ENCODE data around the gene ZFP92. TPM values are rescaled to one million over a fixed set of nuclear protein-coding genes. Genes with fewer than 3 reads are reported as not detected.

The ZFP92 gene
- total RNA-seq, 4 donors from 2014 or later = 0.26 to 2.4 (median 0.88) TPM

DNA sequence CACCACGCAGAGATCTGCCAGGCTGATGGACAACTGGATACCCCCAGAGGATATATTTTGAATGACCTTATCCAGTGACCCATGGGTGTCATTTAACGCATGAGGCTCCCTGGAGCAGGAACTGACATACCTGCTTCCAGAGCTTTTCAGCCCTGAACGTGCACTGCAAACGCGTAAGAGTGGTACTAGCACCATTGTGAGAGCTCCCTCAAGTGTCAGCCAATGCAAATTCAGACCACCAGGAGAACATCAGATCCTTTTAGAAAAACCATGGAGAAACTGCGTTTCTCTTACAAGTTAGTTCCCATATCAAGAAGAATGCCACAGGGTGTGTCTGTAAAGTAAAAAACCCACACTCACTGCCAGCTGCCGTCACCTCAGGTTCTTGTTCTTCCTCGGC is 27.3 kb downstream of the ZFP92 start:
- intact Hi-C loops (cut with DNase I; ENCODE audit: low total_unique reads) = no loop called here

DNA sequence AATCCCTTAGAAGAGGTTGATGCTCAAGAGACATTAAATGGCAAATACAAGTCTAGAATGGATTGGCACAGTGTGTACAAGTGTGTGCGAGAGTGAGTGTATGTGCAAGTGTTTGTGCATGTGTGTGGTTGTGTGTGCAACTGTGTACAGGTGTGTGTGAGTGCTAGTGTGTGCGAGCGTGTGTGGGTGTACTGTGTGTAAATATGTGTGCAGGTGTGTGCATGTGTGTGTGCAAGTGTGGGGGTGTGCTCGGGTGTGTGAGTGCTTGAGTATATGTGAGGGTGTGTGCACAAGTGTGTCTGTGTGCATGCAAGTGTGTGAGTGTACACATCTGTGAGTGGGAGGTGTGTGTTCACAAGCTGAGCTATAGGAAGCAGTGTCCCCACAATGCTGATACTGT is 28.7 kb downstream of the ZFP92 start:
- Histone ChIP-seq H3K9me3 (no peaks in the 10 kb centered on the region), H3K27ac (no peak overlapping the region), H3K27me3 (peaks cover 0 to 3% of the 10 kb centered on the region in 2 donors), H3K4me1 (no peaks in the 10 kb centered on the region), H3K36me3 (no peaks in the 10 kb centered on the region), H3K4me3 (no peak overlapping the region)
- DNase-seq = no peak
- intact Hi-C loops (cut with DNase I; ENCODE audit: low total_unique reads) = no loop called here
- no peak for TF ChIP-seq POLR2A (IDR thresholded peaks at IDR 0.05)
- TF ChIP-seq, protein P1, sequence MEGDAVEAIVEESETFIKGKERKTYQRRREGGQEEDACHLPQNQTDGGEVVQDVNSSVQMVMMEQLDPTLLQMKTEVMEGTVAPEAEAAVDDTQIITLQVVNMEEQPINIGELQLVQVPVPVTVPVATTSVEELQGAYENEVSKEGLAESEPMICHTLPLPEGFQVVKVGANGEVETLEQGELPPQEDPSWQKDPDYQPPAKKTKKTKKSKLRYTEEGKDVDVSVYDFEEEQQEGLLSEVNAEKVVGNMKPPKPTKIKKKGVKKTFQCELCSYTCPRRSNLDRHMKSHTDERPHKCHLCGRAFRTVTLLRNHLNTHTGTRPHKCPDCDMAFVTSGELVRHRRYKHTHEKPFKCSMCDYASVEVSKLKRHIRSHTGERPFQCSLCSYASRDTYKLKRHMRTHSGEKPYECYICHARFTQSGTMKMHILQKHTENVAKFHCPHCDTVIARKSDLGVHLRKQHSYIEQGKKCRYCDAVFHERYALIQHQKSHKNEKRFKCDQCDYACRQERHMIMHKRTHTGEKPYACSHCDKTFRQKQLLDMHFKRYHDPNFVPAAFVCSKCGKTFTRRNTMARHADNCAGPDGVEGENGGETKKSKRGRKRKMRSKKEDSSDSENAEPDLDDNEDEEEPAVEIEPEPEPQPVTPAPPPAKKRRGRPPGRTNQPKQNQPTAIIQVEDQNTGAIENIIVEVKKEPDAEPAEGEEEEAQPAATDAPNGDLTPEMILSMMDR (IDR thresholded peaks at IDR 0.05) = no peak

More for the DNA sequence above, 27.3 kb downstream of the ZFP92 start:
- Histone ChIP-seq H3K27ac (no peak overlapping the region), H3K9me3 (no peaks in the 10 kb centered on the region), H3K36me3 (no peaks in the 10 kb centered on the region), H3K4me1 (no peaks in the 10 kb centered on the region), H3K27me3 (peaks cover 0 to 3% of the 10 kb centered on the region in 2 donors), H3K4me3 (no peak overlapping the region)
- no peak for DNase-seq
- no peak for TF ChIP-seq POLR2A (IDR thresholded peaks at IDR 0.05)
- TF ChIP-seq, protein P1 (IDR thresholded peaks at IDR 0.05) = no peak

DNA sequence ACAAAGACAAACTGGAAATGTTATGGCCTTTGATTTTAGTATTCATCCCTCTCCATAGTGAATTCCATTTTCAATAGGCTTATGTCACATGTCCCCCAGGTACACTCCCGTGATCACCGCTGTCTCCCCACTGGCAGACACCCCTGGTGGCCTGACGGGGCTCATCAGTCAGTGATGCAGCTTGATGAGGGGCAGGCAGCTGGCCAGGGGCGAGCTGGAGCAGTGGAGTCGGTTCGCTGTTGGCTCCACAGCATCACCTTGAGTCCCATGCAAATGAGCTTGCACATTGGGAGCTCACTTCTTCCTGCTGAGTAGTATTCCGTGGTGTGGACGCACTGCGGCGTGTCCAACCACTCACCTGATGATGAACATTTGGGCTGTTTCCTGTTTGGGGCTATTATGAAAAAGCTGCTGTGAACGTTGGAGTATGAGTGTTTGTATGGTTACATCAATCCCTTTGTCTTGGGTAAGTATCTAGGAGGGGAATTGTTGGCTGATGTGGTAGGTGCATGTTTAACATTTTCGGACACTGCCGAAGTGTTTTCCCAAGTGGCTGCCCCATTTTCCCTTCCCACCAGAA is 29.4 kb downstream of the ZFP92 start:
- Histone ChIP-seq H3K27ac (no peak overlapping the region), H3K4me3 (no peak overlapping the region), H3K36me3 (no peaks in the 10 kb centered on the region), H3K27me3 (peaks cover 0 to 3% of the 10 kb centered on the region in 2 donors), H3K9me3 (no peaks in the 10 kb centered on the region), H3K4me1 (no peaks in the 10 kb centered on the region)
- DNase-seq = no peak
- intact Hi-C loops (cut with DNase I; ENCODE audit: low total_unique reads) = no loop called here
- TF ChIP-seq, protein P1 (IDR thresholded peaks at IDR 0.05) = no peak
- no peak for TF ChIP-seq POLR2A (IDR thresholded peaks at IDR 0.05)

DNA sequence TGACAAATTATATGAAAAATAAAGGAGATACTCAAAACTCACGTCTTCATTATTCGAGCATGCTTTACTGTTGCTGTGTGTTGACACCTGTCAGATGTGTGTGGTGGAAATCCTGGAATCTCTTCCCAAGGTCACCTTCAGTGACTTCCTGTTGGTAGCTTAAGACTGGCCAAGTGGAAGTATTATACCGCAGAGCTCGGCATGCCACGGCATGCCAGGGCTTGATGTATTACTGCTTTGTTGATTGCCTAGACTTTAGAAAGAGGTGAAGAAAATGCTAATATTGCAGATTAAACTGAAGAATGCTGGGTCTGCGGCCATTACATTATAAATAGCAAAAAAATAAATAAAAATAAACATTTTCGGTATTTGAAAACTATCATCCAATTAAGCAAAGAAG is 30.0 kb downstream of the ZFP92 start:
- intact Hi-C loops (cut with DNase I; ENCODE audit: low total_unique reads) = no loop called here
- no peak overlapping the region for H3K4me3 ChIP-seq
- no peaks in the 10 kb centered on the region for H3K9me3 ChIP-seq
- H3K27me3 ChIP-seq = peaks cover 0 to 3% of the 10 kb centered on the region in 2 donors
- H3K36me3 ChIP-seq = no peaks in the 10 kb centered on the region
- TF ChIP-seq POLR2A (IDR thresholded peaks at IDR 0.05) = no peak
- TF ChIP-seq, protein P1 (IDR thresholded peaks at IDR 0.05) = no peak
- H3K27ac ChIP-seq = no peak overlapping the region
- no peak for DNase-seq
- H3K4me1 ChIP-seq = no peaks in the 10 kb centered on the region

DNA sequence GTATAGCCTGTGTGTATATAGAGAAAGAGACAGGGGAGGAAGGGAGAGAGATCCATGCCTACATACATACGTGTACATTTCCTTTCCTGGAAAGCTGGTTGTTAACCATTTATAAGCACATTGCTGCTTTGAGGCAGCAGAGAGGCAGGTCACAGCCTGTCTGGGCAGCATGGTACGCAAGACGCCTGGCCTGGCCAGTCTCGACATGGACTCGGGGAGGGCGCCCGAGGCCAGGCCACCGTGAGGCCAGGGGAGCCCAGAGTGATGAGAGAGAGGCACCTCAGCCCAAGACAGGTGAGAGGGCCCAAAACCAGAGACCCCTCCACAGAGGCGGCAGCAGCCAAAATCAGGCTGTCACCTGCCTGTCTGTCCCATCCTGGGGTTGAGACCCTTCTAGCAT is 30.7 kb downstream of the ZFP92 start:
- intact Hi-C loops (cut with DNase I; ENCODE audit: low total_unique reads) = no loop called here
- DNase-seq = no peak
- TF ChIP-seq POLR2A (IDR thresholded peaks at IDR 0.05) = no peak
- TF ChIP-seq, protein P1 (IDR thresholded peaks at IDR 0.05) = no peak
- Histone ChIP-seq H3K36me3 (no peaks in the 10 kb centered on the region), H3K27me3 (peaks cover 0 to 3% of the 10 kb centered on the region in 2 donors), H3K27ac (no peak overlapping the region), H3K9me3 (no peaks in the 10 kb centered on the region), H3K4me3 (no peak overlapping the region), H3K4me1 (no peaks in the 10 kb centered on the region)
